Activated CD8-positive, alpha-beta T cell treated with anti-CD3 and anti-CD28 coated beads for 36 hours (primary cell): ENCODE measurements around the gene MAP3K7CL. TPM values are rescaled to one million over a fixed set of nuclear protein-coding genes. Genes with fewer than 3 reads are reported as not detected.

ENCODE experiments used
- ATAC-seq: fragments of 200-7000 bp; cut with Tn5 transposase; one replicate; pipeline ENCODE4 v1.10.0; 2021; ENCODE audit warnings: mild to moderate bottlenecking, moderate library complexity
- CTCF ChIA-PET: fragments of 350-600 bp; sonication (Branson Sonifier 250); formaldehyde crosslinking; loops from one replicate; lab custom pipeline; 2021; ENCODE audit warnings: antibody characterized with exemption; lab: Charles Lee
- POLR2A ChIA-PET: fragments of 350-600 bp; sonication (Branson Sonifier 250); formaldehyde crosslinking; loops from one replicate; lab custom pipeline; 2021; ENCODE audit warnings: antibody characterized with exemption; lab: Charles Lee
- DNase-seq: peaks from one replicate; pipeline ENCODE4 v3.0.0-alpha.2; 2020
- H3K27ac Mint-ChIP-seq: one replicate; pipeline ENCODE4 v1.8.0; 2021; ENCODE audit warnings: mild to moderate bottlenecking, mixed read lengths
- H3K27me3 Mint-ChIP-seq: one replicate; pipeline ENCODE4 v1.8.0; 2021; ENCODE audit warnings: mixed read lengths
- H3K36me3 Mint-ChIP-seq: one replicate; pipeline ENCODE4 v1.8.0; 2021; ENCODE audit warnings: low read depth, mixed read lengths
- H3K4me1 Mint-ChIP-seq: one replicate; pipeline ENCODE4 v1.8.0; 2021; ENCODE audit warnings: low read depth, mixed read lengths
- H3K4me3 Mint-ChIP-seq: one replicate; pipeline ENCODE4 v1.8.0; 2021; ENCODE audit warnings: mild to moderate bottlenecking, moderate library complexity, mixed read lengths
- H3K9me3 Mint-ChIP-seq: one replicate; pipeline ENCODE4 v1.8.0; 2021; ENCODE audit warnings: mixed read lengths
- intact Hi-C: fragments of 100-400 bp; cut with micrococcal nuclease; formaldehyde crosslinking; loops from one replicate; pipeline ENCODE4 v1.10.0; 2022
- total RNA-seq, 2 experiments: library from RNA; stranded (reverse); gene quantifications; one replicate each; pipeline ENCODE4 v1.2.3, GENCODE V29; 2021
- TF ChIP-seq, protein P1 (sequence below): fragments of 200-600 bp; IDR thresholded peaks from one replicate; pipeline ENCODE4 v1.8.0; 2022; ENCODE audit warnings: antibody characterized with exemption, mild to moderate bottlenecking

Gene MAP3K7CL
- total RNA-seq, 2 experiments from 2014 or later: 3.2 to 4.7 TPM

DNA sequence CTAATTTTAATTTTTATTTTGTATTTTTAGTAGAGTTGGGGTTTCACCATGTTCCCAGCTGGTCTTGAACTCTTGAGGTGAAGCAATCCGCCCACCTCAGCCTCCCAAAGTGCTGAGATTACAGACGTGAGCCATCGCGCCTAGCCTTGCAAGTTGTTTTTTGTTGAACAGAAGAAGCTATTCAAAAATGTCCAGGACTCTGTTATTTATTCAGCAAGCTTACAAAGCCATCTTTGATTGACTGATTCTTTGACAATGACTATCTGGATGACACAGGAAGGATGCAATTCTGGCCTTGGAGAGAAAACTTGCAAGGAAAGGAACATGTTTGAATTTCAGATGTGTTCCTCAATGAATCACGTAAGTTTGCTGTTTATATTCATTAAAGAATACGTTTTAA is 63.5 kb downstream of the MAP3K7CL start:
- Mint-ChIP-seq H3K4me3 (no peak overlapping the region), H3K9me3 (peaks cover 18% of the 10 kb centered on the region), H3K27ac (no peak overlapping the region), H3K27me3 (no peaks in the 10 kb centered on the region), H3K36me3 (peaks cover 10% of the 10 kb centered on the region), H3K4me1 (peaks cover 29% of the 10 kb centered on the region)
- no peak for DNase-seq
- TF ChIP-seq, protein P1, sequence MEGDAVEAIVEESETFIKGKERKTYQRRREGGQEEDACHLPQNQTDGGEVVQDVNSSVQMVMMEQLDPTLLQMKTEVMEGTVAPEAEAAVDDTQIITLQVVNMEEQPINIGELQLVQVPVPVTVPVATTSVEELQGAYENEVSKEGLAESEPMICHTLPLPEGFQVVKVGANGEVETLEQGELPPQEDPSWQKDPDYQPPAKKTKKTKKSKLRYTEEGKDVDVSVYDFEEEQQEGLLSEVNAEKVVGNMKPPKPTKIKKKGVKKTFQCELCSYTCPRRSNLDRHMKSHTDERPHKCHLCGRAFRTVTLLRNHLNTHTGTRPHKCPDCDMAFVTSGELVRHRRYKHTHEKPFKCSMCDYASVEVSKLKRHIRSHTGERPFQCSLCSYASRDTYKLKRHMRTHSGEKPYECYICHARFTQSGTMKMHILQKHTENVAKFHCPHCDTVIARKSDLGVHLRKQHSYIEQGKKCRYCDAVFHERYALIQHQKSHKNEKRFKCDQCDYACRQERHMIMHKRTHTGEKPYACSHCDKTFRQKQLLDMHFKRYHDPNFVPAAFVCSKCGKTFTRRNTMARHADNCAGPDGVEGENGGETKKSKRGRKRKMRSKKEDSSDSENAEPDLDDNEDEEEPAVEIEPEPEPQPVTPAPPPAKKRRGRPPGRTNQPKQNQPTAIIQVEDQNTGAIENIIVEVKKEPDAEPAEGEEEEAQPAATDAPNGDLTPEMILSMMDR: no peak
- CTCF ChIA-PET: interaction anchor here (1.1 to 1.5 kb wide), 2 partner anchors 149 to 154 kb away, joined by 3 read pairs; no protein-coding TSS in a partner anchor
- no peak for ATAC-seq
- POLR2A ChIA-PET: no interaction called here
- intact Hi-C loops: loop anchor here (10.0 kb wide), 1 partner anchor 151 kb away; no protein-coding TSS in a partner anchor

DNA sequence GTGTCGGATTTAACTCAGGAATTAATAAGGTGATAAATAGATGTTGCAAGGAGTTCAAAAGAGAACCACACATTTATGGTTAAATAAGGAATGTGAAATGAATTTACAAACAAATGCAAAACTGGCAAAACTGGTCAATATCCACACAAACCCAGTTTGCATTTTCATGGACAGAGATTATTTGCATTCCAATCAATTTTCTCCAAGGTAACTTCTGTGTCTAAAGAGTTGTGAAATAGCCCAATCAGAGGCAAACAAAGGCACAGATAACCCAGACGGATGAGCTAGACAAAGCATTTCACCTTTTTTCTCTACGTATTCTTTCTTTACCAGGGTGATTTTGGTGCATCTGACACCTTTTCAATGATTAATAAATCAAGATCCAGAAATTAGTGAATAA is 63.9 kb downstream of the MAP3K7CL start:
- peaks cover 21% of the 10 kb centered on the region for H3K9me3 Mint-ChIP-seq
- CTCF ChIA-PET: interaction anchor here (1.1 to 1.5 kb wide), 2 partner anchors 149 to 154 kb away, joined by 3 read pairs; no protein-coding TSS in a partner anchor
- no peak overlapping the region for H3K27ac Mint-ChIP-seq
- peaks cover 14% of the 10 kb centered on the region for H3K36me3 Mint-ChIP-seq
- ATAC-seq: no peak
- TF ChIP-seq, protein P1: no peak
- H3K27me3 Mint-ChIP-seq: no peaks in the 10 kb centered on the region
- H3K4me1 Mint-ChIP-seq: peaks cover 29% of the 10 kb centered on the region
- intact Hi-C loops: loop anchor here (10.0 kb wide), 1 partner anchor 150 kb away; no protein-coding TSS in a partner anchor
- no peak for DNase-seq
- H3K4me3 Mint-ChIP-seq: no peak overlapping the region
- POLR2A ChIA-PET: no interaction called here

DNA sequence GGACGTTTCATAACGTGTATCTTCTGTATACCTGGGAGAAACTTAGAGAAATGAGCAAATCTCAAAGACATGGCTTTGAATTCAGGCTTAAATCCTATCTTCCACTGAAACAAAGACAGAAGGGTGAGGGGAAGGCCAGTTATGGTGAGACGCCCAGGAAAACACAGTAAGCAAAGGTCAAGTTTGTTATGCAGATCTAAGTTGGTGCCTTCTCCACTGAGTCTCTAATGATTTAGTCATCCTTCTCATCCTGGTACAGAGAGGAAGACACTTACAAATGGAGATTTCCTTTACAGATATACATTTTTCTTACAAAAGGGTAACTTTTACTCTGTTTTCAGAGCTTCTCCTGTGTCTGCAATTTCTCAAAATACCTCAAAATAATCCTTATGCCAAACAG is 64.4 kb downstream of the MAP3K7CL start:
- ChIA-PET CTCF (interaction anchor here (0.9 to 1.5 kb wide), 4 partner anchors 24 to 281 kb away, joined by 3 to 4 read pairs (median 4); no protein-coding TSS in a partner anchor), POLR2A (no interaction called here)
- Mint-ChIP-seq H3K4me1 (peaks cover 29% of the 10 kb centered on the region), H3K27ac (peak overlapping the region; percentile 34), H3K9me3 (peaks cover 22% of the 10 kb centered on the region), H3K27me3 (no peaks in the 10 kb centered on the region), H3K36me3 (peaks cover 14% of the 10 kb centered on the region), H3K4me3 (no peak overlapping the region)
- ATAC-seq: no peak
- DNase-seq: no peak
- TF ChIP-seq, protein P1: no peak
- intact Hi-C loops: loop anchor here (5.0 to 10.0 kb wide), 2 partner anchors 102 to 150 kb away; partner anchors contain the start of gene BACH1

DNA sequence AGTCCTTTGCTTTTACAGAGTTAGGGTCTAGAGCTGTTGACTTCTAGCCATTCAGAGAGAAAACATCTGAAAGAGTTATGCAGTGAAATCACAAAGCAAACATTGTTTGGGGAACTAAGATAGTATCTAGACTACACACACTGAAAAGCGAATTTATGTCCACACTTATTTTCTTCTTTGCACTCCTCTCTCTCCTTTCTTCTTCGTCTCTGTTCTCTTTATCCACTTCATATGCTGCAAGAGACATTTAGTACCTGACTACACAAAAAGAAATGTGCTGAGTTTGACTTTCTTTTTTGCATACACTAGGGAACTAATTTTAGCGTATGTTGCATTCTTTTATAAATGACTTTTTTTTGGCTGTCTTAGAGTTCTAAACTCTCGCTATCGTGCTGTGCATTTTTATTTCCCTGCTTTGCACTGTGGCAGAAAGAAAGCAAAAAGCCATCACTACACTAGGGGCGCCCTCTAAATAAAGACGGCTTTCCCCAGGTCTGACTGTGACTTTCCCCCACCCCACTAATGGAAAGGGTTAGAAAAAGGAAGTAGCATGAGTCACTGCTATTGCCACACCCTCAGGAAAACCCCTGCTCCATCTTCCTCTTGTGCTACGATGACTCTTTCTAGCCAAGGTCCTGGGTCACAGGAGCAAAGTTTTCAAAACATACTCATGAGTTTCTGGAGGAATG is 65.7 kb downstream of the MAP3K7CL start:
- ATAC-seq: peak; percentile 99
- intact Hi-C loops: loop anchor here (5.0 to 10.0 kb wide), 2 partner anchors 101 to 149 kb away; partner anchors contain the start of gene BACH1
- CTCF ChIA-PET: interaction anchor here (0.6 to 1.6 kb wide), 10 partner anchors 9 to 280 kb away, joined by 3 to 6 read pairs (median 4); no protein-coding TSS in a partner anchor
- Mint-ChIP-seq H3K4me1 (peaks cover 29% of the 10 kb centered on the region), H3K4me3 (peak overlapping the region; percentile 70), H3K27me3 (no peaks in the 10 kb centered on the region), H3K9me3 (peaks cover 31% of the 10 kb centered on the region), H3K27ac (peak overlapping the region; percentile 92), H3K36me3 (peaks cover 18% of the 10 kb centered on the region)
- POLR2A ChIA-PET: no interaction called here
- TF ChIP-seq, protein P1: peak; percentile 75
- peak; percentile 88 for DNase-seq
